ENCODE results near the gene DNAAF8.

- TF ChIP-seq CTCF (conservative IDR thresholded peaks at IDR 0.05), result no peak
- TF ChIP-seq EZH2 (IDR thresholded peaks at IDR 0.05; ENCODE audit: low read depth), result no peak
Measured at GRCh38 chr16:4685292-4685691, 49.0 kb upstream of the DNAAF8 start.

Measured in PC-9 (cell line).